RWPE2 (cell line): Measurements from ENCODE around the gene TIE1.

ENCODE experiments used
- ATAC-seq: fragments of 200-7000 bp; cut with Tn5 transposase; 3 replicates; pipeline ENCODE4 v1.9.1; 2021; ENCODE audit warnings: low read depth
- DNase-seq: peaks from one replicate; pipeline ENCODE4 v3.0.0-alpha.2; 2020; ENCODE audit warnings: low spot score
- H3K27ac ChIP-seq: fragments of 450-650 bp; 2 replicates; pipeline ENCODE4 v1.5.1; 2017; ENCODE audit warnings: mild to moderate bottlenecking; ENCODE audit not compliant: poor library complexity, severe bottlenecking
- H3K27me3 ChIP-seq: fragments of 250-450 bp; sonication (Bioruptor Pico); 2 replicates; pipeline ENCODE4 v1.5.1; 2021; ENCODE audit warnings: mild to moderate bottlenecking, moderate library complexity; ENCODE audit not compliant: insufficient read depth, poor library complexity, severe bottlenecking
- H3K36me3 ChIP-seq: fragments of 250-450 bp; sonication (Bioruptor Pico); 2 replicates; pipeline ENCODE4 v1.5.1; 2020; ENCODE audit warnings: low read depth, mild to moderate bottlenecking, moderate library complexity
- H3K4me1 ChIP-seq: fragments of 250-450 bp; sonication (Bioruptor Pico); 2 replicates; pipeline ENCODE4 v1.5.1; 2021; ENCODE audit warnings: mild to moderate bottlenecking, moderate library complexity; ENCODE audit not compliant: insufficient read depth, poor library complexity, severe bottlenecking
- H3K4me3 ChIP-seq: fragments of 250-450 bp; sonication (Bioruptor Pico); 2 replicates; pipeline ENCODE4 v1.5.1; 2021; ENCODE audit warnings: mild to moderate bottlenecking, moderate library complexity; ENCODE audit not compliant: severe bottlenecking
- H3K9me3 ChIP-seq: fragments of 250-450 bp; sonication (Bioruptor Pico); 2 replicates; pipeline ENCODE4 v1.5.1; 2021; ENCODE audit warnings: mild to moderate bottlenecking, moderate library complexity; ENCODE audit not compliant: severe bottlenecking
- TF ChIP-seq, protein P1 (sequence below): fragments of 450-650 bp; IDR thresholded peaks from one replicate; pipeline ENCODE4 v1.5.1; 2017; ENCODE audit warnings: mild to moderate bottlenecking, moderate library complexity; ENCODE audit not compliant: poor library complexity, severe bottlenecking

TIE1 gene

DNA sequence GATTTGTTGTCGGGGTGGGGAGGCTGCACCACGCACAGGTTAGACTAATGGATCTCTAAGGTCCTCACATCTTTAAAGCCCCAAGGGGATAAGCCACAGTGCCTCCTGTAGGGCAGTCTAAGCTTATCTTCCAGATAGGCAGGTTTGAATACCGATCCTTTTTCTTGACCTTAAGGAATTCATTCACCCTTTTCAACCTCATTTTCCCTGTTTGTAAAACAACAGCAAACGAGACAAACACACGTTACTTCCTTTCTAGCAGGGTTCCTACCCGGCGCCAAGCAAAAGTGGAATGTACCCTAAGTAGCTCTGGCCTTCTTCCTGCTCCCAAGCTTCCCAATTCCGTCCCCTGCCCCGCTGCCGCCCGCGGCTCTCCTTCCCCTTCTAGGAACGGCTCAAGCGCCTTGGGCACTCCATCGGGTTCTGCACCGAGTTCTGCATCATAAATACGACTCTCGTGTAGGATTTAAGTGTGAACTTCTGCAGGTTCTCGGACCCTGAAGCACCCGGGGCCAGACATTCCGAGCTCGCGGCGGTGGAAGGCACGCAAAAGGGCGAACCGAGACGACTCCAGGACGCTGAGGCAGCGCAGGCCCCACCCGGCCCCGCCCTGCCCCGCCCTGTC is 57.5 kb downstream of the TIE1 start:
- DNase-seq, result no peak
- no peaks in the 10 kb centered on the region for H3K9me3 ChIP-seq
- ATAC-seq, result peak; percentile 15
- peaks cover 19% of the 10 kb centered on the region for H3K4me1 ChIP-seq
- H3K27ac ChIP-seq, result peak overlapping the region; percentile 78
- H3K27me3 ChIP-seq, result no peaks in the 10 kb centered on the region
- TF ChIP-seq, protein P1, sequence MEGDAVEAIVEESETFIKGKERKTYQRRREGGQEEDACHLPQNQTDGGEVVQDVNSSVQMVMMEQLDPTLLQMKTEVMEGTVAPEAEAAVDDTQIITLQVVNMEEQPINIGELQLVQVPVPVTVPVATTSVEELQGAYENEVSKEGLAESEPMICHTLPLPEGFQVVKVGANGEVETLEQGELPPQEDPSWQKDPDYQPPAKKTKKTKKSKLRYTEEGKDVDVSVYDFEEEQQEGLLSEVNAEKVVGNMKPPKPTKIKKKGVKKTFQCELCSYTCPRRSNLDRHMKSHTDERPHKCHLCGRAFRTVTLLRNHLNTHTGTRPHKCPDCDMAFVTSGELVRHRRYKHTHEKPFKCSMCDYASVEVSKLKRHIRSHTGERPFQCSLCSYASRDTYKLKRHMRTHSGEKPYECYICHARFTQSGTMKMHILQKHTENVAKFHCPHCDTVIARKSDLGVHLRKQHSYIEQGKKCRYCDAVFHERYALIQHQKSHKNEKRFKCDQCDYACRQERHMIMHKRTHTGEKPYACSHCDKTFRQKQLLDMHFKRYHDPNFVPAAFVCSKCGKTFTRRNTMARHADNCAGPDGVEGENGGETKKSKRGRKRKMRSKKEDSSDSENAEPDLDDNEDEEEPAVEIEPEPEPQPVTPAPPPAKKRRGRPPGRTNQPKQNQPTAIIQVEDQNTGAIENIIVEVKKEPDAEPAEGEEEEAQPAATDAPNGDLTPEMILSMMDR, result peak; percentile 58
- H3K4me3 ChIP-seq, result peak overlapping the region; percentile 70
- peaks cover 39% of the 10 kb centered on the region for H3K36me3 ChIP-seq

DNA sequence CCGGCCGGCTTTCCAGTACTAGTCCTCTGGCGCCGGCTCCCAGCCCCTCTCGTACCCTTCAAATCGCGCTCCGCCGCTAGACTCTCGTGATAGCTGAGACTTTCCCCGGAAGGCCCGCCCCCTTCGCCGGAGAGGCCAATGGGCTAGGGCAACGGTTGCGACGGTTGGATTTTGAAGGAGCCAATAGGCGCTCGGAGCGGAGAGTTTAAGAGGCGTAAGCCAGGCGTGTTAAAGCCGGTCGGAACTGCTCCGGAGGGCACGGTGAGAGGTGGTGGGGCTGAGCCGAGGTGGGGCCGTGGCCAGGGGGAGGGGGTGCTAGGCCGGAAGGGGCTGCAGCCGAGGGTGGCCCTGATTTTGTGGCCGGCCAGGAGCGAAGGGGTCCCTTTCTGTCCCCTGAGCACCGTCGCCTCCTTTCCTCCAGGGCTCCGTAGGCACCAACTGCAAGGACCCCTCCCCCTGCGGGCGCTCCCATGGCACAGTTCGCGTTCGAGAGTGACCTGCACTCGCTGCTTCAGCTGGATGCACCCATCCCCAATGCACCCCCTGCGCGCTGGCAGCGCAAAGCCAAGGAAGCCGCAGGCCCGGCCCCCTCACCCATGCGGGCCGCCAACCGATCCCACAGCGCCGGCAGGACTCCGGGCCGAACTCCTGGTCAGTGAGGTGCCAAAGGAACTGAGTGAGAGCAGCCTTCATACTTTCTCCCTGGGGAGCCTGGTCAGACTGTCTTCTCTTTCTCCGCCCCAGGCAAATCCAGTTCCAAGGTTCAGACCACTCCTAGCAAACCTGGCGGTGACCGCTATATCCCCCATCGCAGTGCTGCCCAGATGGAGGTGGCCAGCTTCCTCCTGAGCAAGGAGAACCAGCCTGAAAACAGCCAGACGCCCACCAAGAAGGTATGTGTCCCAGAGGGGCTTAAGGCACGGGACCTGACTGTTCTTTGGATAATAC is 58.2 kb downstream of the TIE1 start, which contains the start of gene CDC20:
TSS of gene CDC20 (plus strand) at position 236 of the 948 bp plus-strand sequence. CDS start at position 471, 235 bp downstream.
- H3K27ac ChIP-seq, result peak within 1 kb of the TSS; percentile 78
- H3K36me3 ChIP-seq, result peaks cover 47% of the 10 kb centered on the region
- ATAC-seq (peak; percentile 94), DNase-seq (peak; percentile 99)
- H3K4me1 ChIP-seq, result peaks cover 19% of the 10 kb centered on the region
- TF ChIP-seq, protein P1, result no peak
- no peaks in the 10 kb centered on the region for H3K27me3 ChIP-seq
- no peaks in the 10 kb centered on the region for H3K9me3 ChIP-seq
- H3K4me3 ChIP-seq, result peak within 1 kb of the TSS; percentile 70

DNA sequence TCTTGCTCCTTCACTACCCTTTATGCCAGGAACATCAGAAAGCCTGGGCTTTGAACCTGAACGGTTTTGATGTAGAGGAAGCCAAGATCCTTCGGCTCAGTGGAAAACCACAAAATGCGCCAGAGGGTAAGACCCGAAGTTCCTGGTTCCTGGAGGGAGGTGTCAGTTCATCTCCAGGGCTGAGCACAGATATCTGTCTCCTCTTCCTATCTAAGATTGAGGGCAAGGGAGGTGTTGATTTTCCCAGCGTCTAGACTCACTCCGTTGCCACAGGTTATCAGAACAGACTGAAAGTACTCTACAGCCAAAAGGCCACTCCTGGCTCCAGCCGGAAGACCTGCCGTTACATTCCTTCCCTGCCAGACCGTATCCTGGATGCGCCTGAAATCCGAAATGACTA is 58.9 kb downstream of the TIE1 start:
- H3K27me3 ChIP-seq, result no peaks in the 10 kb centered on the region
- DNase-seq (no peak), ATAC-seq (no peak)
- H3K4me1 ChIP-seq, result peaks cover 19% of the 10 kb centered on the region
- peak overlapping the region; percentile 78 for H3K27ac ChIP-seq
- H3K9me3 ChIP-seq, result no peaks in the 10 kb centered on the region
- H3K4me3 ChIP-seq, result peak overlapping the region; percentile 70
- TF ChIP-seq, protein P1, result no peak
- H3K36me3 ChIP-seq, result peaks cover 54% of the 10 kb centered on the region

GRCh38 chr1:43360616-43361015 is 59.8 kb downstream of the TIE1 start:
- peaks cover 61% of the 10 kb centered on the region for H3K36me3 ChIP-seq
- peak overlapping the region; percentile 78 for H3K27ac ChIP-seq

More at GRCh38 chr1:43360616-43361015, 59.8 kb downstream of the TIE1 start:
- Histone ChIP-seq H3K4me1 (peaks cover 19% of the 10 kb centered on the region), H3K27me3 (no peaks in the 10 kb centered on the region), H3K9me3 (no peaks in the 10 kb centered on the region), H3K4me3 (no peak overlapping the region)
- DNase-seq (no peak), ATAC-seq (no peak)
- TF ChIP-seq, protein P1, result no peak
